Measurements from ENCODE around the gene ADAMTS10.
"Not testable (repeated sequence)": the region's sequence is repeated elsewhere in the genome, so short reads cannot be mapped to it uniquely, and the experiment has no call there.

ADAMTS10 gene

DNA sequence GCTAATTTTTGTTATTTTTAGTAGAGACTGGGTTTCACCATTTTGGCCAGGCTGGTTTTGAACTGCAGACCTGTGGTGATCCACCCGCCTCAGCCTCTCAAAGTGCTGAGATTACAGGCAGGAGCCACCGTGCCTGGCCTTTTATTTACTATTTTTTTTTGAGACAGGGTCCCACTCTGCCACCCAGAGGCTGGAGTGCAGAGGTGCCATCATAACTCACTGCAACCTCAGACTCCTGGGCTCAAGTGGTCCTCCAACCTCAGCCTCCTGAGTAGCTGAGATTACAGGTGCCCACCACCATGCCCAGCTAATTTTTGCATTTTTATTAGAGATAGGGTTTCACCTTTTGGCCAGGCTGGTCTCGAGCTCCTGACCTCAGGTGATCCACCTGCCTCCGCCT lies 12.4 kb upstream of the ADAMTS10 start:
- not testable (repeated sequence) for DNase-seq

DNA sequence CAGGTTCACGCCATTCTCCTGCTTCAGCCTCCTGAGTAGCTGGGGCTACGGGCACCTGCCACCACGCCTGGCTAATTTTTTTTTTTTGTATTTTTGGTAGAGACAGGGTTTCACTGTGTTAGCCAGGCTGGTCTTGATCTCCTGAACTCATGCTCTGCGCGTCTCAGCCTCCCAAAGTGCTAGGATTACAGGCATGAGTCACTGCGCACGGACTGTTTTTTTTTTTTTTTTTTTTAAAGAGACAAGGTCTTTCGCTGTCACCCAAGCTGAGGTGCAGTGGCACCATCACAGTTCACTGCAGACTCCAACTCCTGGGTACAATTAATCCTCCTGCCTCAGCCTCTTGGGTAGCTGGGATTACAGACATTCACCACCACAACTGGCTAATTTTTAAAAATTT lies 8.2 kb upstream of the ADAMTS10 start:
- no peak for DNase-seq

GRCh38 chr19:8617984-8618383 lies 7.5 kb upstream of the ADAMTS10 start:
- DNase-seq: no peak

GRCh38 chr19:8617325-8617724 lies 6.8 kb upstream of the ADAMTS10 start:
- not testable (repeated sequence) for DNase-seq

DNA sequence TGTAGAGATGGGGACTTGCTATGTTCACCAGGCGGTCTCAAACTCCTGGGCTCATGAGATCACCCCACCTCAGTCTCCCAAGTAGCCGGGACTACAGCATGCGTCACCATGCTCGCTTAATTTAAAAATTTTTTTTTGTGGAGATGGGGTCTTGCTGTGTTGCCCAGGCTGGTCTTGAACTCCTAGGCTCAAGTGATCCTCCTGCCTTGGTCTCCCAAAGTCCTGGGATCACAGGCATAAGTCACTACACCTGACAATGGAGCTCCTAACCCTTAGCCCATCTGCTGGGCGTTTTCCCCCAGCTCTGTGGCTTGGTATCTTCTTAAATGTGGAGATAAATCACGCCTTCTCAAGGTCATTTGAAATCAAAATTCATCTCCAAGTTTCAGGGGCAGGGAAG lies 6.3 kb upstream of the ADAMTS10 start:
- DNase-seq: no peak

DNA sequence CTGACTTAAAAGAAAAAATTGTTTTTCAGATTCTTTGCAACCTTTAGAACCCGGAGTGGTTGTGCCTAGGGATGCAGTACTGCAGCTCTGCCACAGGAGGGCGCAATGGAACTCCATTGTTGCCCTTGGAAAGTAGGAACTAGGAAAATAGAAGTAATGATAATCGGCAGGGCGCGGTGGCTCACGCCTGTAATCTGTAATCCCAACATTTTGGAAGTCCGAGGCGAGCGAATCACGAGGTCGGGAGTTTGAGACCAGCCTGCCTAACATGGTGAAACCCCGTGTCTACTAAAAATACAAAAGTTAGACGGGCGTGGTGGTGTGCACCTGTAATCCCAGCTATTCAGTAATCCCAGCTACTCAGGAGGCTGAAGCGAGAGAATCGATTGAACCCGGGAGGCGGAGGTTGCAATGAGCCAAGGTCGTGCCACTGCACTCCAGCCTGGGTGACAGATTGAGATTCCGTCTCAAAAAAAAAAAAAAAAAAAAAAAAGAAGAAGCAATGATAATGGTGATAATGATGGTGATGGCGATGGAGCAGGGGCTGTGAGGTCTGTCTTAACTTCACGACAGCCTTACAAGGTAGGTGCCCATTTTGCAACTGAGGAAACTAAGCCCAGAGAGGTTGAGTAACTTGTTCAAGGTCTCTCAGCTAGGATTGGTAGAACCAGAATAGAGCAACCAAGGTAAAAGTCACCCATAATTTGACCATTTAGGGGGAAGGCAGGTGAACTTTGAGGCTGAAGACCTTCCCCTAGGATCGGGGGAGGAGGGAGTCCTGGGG lies 5.5 kb upstream of the ADAMTS10 start:
- DNase-seq: peak; percentile 28

DNA sequence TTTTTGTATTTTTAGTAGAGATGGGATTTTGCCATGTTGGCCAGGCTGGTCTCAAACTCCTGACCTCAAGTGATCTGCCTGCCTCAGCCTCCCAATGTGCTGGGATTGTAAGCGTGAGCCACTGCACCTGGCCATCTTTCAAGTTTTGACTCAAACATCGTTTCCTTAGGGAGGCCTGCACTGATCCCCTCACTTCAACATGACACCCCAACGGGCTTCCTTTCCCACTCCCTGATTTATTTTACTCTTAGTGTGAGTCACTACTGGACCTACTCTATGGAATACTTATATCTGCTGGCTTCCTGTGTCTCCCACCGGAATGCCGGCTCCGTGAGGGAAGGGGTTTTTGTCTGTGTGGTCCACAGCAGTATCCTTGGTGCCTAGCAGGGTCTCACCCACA lies 4.5 kb upstream of the ADAMTS10 start:
- no peak for DNase-seq

DNA sequence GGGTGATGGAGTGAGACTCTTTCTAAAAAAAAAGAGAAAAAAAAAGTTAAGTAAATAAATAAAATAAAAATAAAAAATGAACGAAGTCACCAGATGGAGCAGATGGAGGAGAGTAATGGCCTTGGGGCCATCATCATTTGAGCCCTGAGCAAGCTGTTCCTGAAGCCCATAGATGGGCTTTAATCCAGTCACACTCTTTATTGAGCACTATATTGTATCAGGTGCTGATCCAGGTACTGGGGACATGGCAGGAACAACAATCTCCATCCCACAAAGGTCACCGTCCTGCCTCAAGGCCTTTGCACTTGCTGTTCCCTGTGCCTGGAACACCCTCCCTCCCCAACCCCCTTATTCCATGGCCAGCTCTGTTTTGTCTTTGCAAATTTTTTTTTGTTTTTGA lies 3.9 kb upstream of the ADAMTS10 start:
- no peak for DNase-seq

DNA sequence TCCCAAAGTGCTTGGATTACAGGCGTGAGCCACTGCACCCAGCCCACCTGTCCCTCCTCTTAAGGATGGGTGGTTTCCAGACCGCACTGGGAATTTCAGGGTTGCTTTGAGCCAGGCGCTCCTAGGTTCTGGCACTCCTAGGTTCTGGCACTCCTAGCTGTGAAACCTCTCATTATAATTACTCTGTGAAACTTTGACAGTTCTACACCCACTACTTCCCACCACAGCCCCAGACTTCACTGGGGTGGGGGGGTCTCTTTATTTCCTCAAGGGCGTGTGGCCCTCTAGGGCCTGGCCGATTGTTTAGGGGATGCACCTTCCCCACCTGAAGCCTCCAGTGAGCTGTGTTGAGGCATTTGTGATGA lies 2.3 kb upstream of the ADAMTS10 start:
- no peak for DNase-seq

DNA sequence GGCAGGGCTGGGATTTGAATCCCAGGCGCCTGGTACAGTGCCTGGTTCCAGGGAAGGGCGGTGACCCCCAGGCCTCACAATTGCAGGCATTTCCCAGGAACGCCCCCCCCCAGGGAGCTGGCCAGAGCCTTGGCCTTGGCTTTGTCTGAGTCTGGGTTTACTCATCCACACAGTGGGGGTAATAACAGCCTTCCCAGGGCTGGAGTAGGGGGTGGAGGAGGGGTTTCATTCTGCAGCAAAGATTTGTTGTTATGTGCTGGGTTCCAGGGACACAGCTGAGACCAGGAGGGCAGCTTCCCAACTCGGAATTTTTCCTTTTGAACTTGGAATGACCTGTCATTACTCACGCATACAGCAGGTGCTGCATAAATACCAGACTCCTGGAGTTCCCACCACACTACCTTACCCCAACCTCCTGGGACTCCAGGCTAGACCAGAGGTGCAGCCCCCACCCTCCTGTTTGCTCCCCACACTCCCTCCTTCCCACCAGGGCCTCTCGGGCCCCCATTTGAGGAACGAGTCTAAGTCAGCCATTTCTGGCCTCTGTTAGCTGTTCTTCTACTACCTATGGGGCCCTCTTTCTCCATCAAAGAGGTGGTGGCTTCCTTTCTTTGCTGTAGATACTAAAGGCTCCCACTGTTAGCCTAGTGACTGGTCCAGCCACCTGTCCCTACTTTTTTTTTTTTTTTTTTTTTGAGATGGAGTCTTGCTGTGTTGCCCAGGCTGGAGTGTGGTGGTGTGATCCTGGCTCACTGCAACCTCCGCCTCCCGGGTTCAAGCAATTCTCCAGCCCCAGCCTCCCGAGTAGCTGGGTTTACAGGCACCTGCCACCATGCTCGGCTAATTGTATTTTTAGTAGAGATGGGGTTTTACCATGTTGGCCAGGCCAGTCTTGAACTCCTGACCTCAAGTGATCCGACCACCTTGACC lies 1.6 kb upstream of the ADAMTS10 start:
- no peak for DNase-seq

- DNase-seq: no peak
Observed at GRCh38 chr19:8611391-8611876, 919 bp upstream of the ADAMTS10 start.

- no peak for DNase-seq
Observed at GRCh38 chr19:8610936-8611300, 403 bp upstream of the ADAMTS10 start.

DNA sequence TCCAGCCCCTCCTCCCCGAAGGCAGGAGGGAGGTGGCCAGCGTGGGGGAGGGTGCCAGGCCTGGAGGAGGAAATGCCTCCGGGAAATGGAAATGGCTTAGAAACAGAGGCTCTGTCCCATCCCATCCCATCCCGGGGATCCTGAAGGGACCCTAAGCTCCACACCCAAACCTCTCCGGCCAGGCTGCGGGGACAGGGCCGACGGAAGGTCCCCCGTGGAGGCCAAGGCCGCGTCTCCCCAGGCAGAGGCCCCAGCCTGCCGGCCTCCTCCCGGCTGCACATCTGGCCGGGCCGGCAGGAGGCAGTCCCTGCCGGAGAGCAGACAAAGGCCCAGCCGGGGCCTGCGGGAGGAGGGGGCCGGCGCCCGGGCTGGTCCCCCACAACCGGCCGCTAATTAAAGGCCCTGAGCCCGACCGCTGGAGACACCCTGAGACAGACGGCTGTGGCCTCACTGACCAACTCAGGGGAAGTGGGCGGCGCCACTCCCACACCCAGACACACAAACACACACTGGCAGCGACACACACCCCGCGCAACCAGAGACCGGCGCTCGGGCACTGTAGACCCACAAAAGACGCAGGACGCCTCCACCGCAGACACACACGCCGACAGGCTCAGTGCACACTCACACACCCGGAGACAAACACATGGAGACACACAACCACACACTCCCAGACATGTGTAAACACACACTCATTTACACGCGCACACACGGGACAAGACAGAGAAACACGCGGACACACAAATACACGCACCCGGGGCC lies 1.1 kb downstream of the ADAMTS10 start:
- no peak for DNase-seq

DNA sequence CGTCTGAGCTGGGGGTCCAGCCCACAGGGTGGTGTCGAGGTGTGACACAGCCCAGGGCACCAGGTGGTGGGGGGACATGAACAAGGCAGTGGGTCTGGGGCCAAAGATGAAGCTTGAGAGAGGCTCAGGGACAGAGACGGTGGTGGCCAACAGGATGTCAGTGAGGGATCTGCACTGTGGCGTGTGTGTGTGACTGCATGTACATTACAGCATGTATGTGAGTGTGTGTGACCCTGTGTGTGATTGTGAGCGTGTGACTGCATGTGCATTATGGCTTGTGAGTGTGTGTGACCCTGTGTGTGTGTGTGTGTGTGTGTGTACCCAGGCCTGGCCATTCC lies 1.6 kb downstream of the ADAMTS10 start:
- no peak for DNase-seq

DNA sequence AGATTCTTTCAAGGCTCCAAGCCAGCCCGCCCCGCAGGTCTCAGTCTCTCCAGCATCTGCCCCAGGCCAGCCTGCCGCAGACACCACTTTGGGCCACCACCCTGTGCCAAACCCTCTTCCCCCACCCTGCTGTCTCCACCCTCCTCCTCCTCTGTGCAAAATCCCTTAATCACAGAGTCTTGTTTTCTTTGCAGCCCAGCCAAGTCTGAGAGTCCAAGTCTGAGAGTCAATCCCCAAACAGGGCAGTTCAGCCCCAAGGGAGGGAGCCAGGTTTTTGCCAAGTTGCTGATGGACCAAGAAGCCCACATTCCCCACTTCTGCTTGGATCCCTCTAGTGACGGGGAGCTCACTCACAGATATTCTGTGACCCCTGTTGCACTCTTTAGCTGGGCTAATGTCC lies 3.1 kb downstream of the ADAMTS10 start:
- DNase-seq: no peak

DNA sequence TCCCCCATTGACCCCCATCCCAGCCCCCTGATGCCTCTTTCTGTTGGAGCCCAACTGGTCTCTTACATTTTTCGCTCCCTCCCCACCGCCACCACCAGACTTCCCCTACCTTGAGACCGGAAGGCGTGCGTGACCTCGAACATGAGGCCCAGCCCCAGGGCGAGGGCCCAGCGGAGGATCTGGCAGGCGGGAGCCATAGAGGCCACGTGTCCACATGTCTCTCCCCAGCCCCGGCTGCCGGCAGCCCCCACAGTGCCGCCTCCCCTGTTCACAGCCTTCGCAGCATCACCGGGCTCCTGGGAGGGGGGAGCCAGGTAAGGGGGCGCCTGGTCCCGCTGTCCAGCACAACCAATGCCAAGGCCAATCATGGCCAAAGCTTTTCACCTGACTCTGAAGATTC lies 5.0 kb downstream of the ADAMTS10 start:
- DNase-seq: no peak

- DNase-seq: no peak
Observed at GRCh38 chr19:8601796-8602195, 8.7 kb downstream of the ADAMTS10 start.

- no peak for DNase-seq
Observed at GRCh38 chr19:8600816-8601215, 9.7 kb downstream of the ADAMTS10 start.

- DNase-seq: no peak
Observed at GRCh38 chr19:8600064-8600463, 10.5 kb downstream of the ADAMTS10 start.

GRCh38 chr19:8596168-8596567 lies 14.3 kb downstream of the ADAMTS10 start:
- DNase-seq: no peak

DNA sequence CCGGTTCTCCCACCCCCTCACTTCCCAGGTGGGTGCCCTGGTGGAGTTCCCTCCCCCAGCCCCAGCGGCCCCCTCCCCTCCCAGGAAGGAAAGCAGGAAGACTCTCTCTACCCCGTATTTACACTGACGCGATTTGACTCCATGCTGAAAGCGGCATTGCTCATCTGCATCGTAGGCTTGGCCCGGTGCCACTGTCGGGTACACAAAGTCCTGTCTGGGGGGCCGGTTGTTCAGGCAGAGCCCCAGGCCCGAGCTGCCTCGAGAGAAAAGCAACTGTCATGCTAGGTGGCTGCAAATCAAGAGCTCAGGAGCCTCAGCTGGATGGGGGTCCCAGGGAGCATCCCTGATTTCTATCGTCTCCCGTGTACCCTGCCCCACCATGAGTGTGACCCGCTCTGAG lies 14.9 kb downstream of the ADAMTS10 start:
- no peak for DNase-seq

DNA sequence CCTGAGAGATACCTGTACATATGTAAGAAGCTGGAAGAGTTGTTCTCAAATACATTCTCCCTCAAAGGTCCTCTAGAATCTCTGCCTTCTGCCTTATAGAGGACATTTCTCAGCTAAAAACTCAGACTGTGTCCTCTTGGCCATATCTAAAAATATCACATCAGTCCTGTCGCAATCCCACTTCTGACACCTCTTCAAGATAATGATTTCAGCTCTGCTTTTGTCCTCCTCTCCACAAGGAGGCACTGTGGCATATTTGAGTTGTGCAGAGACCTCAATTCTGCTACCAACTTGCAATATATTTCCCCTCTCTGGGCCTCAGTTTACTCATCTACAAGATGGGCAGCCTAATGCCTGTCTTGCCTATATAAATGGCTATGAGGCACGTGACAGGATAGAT lies 16.6 kb downstream of the ADAMTS10 start:
- no peak for DNase-seq

DNA sequence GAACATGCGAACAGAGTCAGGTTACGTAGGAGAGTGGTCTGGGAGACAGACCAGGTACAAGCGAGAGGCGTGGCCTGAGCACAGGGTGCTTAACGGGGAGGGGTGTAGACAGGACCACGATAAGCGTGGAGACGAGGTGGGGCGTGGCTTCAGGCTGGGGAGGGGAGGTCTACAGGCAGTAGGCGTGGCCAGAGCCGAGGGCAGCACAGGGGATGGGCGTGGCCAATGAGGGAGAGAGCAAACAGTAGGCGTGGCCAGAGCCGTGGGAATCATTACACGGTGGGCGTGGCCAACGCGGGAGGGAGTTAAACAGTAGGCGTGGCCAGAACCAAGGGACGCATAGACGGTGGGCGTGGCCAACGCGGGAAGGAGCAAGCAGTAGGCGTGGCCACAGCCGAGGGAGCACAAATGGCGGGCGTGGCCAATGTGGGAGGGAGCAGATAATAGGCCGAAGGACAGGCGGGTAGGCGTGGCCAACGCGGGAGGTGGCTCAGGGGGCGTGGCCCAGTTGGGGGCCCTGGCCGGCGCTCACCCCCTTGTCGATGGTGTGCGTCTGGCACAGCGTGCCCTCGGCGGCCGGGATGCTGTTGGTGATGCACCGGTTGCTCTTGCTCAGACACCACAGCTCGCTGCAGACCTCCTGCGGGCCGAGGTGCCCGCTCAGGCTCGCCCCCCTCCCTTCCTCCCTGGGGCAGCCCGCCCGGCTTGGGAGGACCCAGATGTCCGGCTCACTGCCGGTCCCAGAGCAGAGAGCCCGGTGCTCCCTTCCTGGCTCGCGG lies 18.1 kb downstream of the ADAMTS10 start:
- peak; percentile 93 for DNase-seq
